Neural crest cell (in vitro differentiated cells): Measurements from ENCODE around the gene ZNF469. TPM values are rescaled to one million over a fixed set of nuclear protein-coding genes. Genes with fewer than 3 reads are reported as not detected.

Source experiments
- DNase-seq: peaks from one replicate; pipeline ENCODE4 v3.0.0; 2021; ENCODE audit warnings: low read depth, mixed read lengths, low spot score
- H3K27ac Mint-ChIP-seq: one replicate; pipeline ENCODE4 v1.8.0; 2021; ENCODE audit warnings: mild to moderate bottlenecking, mixed read lengths; ENCODE audit not compliant: unreplicated experiment
- H3K27me3 Mint-ChIP-seq: 2 replicates; pipeline ENCODE4 v1.8.0; 2021; ENCODE audit warnings: low read depth, mild to moderate bottlenecking, mixed read lengths
- H3K36me3 Mint-ChIP-seq: 2 replicates; pipeline ENCODE4 v1.8.0; 2021; ENCODE audit warnings: low read depth, mild to moderate bottlenecking, mixed read lengths
- H3K4me1 Mint-ChIP-seq: 2 replicates; pipeline ENCODE4 v1.8.0; 2021; ENCODE audit warnings: mixed read lengths
- H3K4me3 Mint-ChIP-seq: one replicate; pipeline ENCODE4 v1.8.0; 2021; ENCODE audit warnings: mild to moderate bottlenecking, mixed read lengths
- H3K9me3 Mint-ChIP-seq: 2 replicates; pipeline ENCODE4 v1.8.0; 2021; ENCODE audit warnings: mixed read lengths
- total RNA-seq: library from RNA; stranded (reverse); gene quantifications from 2 replicates; pipeline ENCODE4 v1.2.1, GENCODE V29; 2021
- TF ChIP-seq, protein P1 (sequence below): fragments of 200-600 bp; sonication (generic); conservative IDR thresholded peaks from 2 replicates; pipeline ENCODE4 v1.5.0; 2021; ENCODE audit warnings: antibody characterized with exemption, mild to moderate bottlenecking

The ZNF469 gene
- total RNA-seq, 1 donor from 2014 or later: 0.58 TPM

GRCh38 chr16:88374736-88375135, 8.0 kb upstream of the ZNF469 start:
- H3K36me3 Mint-ChIP-seq: no peaks in the 10 kb centered on the region
- TF ChIP-seq, protein P1, sequence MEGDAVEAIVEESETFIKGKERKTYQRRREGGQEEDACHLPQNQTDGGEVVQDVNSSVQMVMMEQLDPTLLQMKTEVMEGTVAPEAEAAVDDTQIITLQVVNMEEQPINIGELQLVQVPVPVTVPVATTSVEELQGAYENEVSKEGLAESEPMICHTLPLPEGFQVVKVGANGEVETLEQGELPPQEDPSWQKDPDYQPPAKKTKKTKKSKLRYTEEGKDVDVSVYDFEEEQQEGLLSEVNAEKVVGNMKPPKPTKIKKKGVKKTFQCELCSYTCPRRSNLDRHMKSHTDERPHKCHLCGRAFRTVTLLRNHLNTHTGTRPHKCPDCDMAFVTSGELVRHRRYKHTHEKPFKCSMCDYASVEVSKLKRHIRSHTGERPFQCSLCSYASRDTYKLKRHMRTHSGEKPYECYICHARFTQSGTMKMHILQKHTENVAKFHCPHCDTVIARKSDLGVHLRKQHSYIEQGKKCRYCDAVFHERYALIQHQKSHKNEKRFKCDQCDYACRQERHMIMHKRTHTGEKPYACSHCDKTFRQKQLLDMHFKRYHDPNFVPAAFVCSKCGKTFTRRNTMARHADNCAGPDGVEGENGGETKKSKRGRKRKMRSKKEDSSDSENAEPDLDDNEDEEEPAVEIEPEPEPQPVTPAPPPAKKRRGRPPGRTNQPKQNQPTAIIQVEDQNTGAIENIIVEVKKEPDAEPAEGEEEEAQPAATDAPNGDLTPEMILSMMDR: no peak
- H3K9me3 Mint-ChIP-seq: no peaks in the 10 kb centered on the region
- H3K27ac Mint-ChIP-seq: no peak overlapping the region
- no peak for DNase-seq
- H3K4me3 Mint-ChIP-seq: no peak overlapping the region
- peaks cover 3% of the 10 kb centered on the region for H3K27me3 Mint-ChIP-seq
- H3K4me1 Mint-ChIP-seq: peaks cover 20% of the 10 kb centered on the region

DNA sequence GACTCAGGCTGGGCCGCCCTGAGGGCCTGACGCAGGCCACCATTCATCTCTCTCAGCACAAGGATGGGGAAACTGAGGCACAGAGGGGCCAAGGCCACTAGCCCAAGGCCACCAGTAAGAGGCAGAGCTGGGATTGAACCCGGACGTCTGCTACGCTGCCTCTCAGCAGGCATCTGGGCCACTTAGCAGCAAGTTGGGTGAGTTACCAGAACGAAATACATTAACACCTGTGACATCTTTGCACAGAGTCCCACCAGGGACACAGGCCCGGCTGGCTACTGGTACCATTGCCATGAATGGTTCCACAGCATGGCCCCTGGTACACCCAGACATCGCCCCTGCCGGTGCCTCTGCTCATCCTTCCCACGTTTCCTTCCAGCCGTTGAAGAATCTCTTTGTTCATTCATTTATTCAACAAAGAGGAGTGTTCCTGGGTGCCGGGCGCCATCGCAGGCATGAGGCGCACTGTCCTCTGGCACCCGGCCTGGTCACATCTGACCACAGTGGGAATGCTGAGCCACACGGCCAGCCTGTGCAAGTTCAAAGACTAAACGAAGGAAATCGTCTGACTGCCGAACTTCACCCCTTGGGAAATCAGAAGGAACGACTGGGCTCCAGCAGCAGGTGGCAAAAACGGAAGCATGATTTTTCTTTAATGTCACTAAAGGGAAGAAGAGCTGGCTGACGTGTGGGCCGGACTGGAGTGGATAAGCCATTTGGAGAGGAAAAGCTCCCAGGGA, 7.4 kb upstream of the ZNF469 start:
- Mint-ChIP-seq H3K9me3 (no peaks in the 10 kb centered on the region), H3K4me1 (peaks cover 20% of the 10 kb centered on the region), H3K27ac (peak overlapping the region; percentile 20), H3K4me3 (peak overlapping the region; percentile 13), H3K27me3 (no peaks in the 10 kb centered on the region), H3K36me3 (no peaks in the 10 kb centered on the region)
- TF ChIP-seq, protein P1: no peak
- no peak for DNase-seq

DNA sequence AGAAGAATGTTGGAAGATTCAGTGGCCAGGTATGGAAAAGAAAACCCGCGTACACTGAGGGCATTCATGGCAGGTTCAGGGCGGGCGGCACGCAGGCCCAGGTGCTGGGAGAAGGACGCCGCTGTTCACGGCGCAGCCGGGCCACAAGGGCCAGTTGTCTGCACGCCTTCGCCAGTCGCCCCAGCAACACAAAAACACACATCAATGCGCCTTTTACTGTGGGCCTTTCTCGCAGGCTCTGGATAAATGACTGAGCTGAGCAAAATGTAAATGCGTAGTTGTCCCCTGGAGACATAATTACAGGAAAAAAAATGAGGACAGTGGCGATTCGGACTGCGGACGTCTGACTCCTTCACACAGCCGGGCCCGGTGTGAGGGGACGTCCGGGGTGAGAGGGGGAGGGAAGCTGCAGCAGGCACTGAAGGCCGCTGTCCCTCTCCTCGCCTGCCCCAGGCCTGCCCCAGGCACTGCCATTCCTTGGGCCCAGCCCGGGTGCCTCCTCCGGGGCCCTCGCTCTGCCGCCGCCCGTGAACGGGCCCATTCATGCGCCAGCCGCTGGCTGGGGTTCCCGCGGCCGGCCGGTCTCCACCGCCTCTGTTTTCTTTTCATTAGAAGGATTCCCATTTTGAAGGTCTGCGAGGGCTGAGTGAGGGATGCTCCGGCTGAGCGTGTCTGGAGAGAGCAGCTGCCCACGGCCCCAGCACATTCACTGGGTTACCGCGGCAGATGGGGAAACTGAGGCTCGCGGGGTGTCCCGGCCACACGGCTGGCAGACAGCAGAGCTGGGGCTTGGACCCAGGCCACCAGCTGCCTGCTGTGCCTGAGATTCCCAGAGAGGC, 6.5 kb upstream of the ZNF469 start:
- H3K27me3 Mint-ChIP-seq: no peaks in the 10 kb centered on the region
- peak overlapping the region; percentile 20 for H3K27ac Mint-ChIP-seq
- TF ChIP-seq, protein P1: no peak
- DNase-seq: peak; percentile 46
- H3K4me1 Mint-ChIP-seq: peaks cover 20% of the 10 kb centered on the region
- peak overlapping the region; percentile 13 for H3K4me3 Mint-ChIP-seq
- H3K9me3 Mint-ChIP-seq: no peaks in the 10 kb centered on the region
- H3K36me3 Mint-ChIP-seq: no peaks in the 10 kb centered on the region

DNA sequence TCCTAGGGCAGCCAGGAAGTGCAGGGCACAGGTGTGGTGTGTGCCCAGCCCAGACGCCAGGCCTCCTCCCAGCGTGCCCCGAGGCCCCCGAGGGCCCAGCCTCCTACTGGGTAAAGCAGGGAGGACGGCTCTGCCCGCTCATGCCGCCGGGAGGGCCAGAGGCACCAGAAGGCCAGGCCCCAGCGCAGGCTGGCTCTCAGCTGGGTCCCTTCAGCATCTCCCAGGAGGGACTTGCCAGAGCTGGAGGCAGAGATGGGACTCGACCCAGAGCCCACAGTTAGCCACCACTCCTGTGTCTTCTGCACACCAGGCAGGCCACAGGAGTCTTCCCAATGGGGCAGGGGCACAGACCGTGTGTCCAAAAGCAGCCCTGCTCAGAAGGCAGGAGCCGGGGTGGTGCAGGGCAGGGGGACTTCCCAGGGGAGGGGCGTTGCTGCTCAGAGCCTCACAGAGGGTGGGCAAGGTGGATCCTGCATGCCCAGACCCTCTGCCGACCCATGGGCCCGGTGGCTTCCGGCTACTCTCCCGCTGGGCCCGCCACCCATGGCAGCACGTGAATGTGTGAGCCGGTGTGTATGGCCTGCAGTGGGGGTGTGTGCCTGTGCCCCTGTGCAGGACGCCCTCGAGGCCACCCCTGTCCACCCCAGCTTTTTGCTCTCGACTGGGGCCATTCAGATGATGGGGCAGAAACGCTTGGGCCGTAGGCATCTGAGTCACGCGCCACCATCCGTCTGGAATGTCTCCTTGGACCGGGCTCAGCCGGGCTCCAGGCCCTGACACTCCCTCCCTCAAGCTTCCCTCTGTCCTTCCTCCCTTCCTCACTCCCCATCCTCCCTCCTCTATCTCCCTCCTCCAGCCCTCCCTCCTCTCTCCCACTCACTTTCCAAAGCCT, 5.7 kb upstream of the ZNF469 start:
- peaks cover 20% of the 10 kb centered on the region for H3K4me1 Mint-ChIP-seq
- no peak overlapping the region for H3K27ac Mint-ChIP-seq
- H3K4me3 Mint-ChIP-seq: no peak overlapping the region
- TF ChIP-seq, protein P1: no peak
- H3K36me3 Mint-ChIP-seq: no peaks in the 10 kb centered on the region
- peaks cover under 1% of the 10 kb centered on the region for H3K27me3 Mint-ChIP-seq
- no peaks in the 10 kb centered on the region for H3K9me3 Mint-ChIP-seq
- no peak for DNase-seq

DNA sequence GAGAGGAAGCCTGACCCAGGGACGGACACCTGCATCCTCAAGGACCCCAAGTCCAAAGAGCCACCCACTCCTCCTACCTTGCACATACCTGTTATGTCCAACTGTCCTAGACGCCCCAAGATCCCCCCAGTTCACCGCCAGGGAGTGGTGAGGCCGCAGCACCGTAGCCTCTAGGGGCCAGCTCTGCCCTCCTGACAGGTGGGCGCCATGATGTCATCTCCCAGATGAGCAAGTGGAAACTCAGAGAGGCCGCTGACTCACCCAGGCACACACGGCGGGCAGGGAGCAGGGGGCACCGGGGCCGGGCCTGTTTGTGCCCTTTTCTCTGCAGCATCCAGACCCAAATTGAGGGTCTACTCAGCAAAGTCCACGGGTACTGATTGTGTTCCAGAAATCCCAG, 4.8 kb upstream of the ZNF469 start:
- no peak for DNase-seq
- Mint-ChIP-seq H3K4me1 (peaks cover 26% of the 10 kb centered on the region), H3K27ac (no peak overlapping the region)

More for the DNA sequence above, 4.8 kb upstream of the ZNF469 start:
- Mint-ChIP-seq H3K4me3 (no peak overlapping the region), H3K9me3 (no peaks in the 10 kb centered on the region), H3K36me3 (no peaks in the 10 kb centered on the region), H3K27me3 (peaks cover 7% of the 10 kb centered on the region)
- TF ChIP-seq, protein P1: no peak
